ENCODE results near the gene TNPO2. TPM values are rescaled to one million over a fixed set of nuclear protein-coding genes. Genes with fewer than 3 reads are reported as not detected.

TNPO2 gene
- total RNA-seq, 4 donors from 2014 or later, result 50.8 to 59.8 (median 54.8) TPM

DNA sequence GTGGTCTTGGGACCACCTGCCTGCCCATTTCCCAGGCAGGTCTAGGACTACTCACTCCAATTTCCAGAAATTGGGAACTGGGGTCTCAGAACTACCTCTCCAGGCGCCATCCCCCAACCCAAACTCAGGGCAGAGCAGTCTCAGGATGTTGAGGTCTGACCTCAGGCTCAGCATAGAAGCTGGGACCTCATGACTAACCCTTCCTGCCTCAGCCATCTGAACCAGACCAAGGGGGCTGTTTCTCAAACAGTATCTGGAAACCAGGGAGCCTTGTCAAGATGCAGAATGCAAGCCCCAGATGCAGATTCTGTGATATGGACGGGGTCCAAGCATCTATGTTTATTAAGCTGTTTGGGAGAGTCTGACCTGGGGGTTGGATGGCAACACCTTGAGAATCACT, 28.6 kb downstream of the TNPO2 start:
- Histone ChIP-seq H3K27ac (no peak overlapping the region), H3K36me3 (no peaks in the 10 kb centered on the region), H3K27me3 (no peaks in the 10 kb centered on the region), H3K9me3 (no peaks in the 10 kb centered on the region), H3K4me1 (peaks cover 8 to 16% of the 10 kb centered on the region in 2 donors), H3K4me3 (replicated peaks in 1 of 3) (no peak overlapping the region)
- 77 to 86% methylated on average over 1 to 2 of the region's 2 CpGs for WGBS, 2 donors
- intact Hi-C loops (cut with DNase I), result no loop called here
- no peak for DNase-seq
- no peak for TF ChIP-seq POLR2A (IDR thresholded peaks at IDR 0.05)
- TF ChIP-seq, protein P1, sequence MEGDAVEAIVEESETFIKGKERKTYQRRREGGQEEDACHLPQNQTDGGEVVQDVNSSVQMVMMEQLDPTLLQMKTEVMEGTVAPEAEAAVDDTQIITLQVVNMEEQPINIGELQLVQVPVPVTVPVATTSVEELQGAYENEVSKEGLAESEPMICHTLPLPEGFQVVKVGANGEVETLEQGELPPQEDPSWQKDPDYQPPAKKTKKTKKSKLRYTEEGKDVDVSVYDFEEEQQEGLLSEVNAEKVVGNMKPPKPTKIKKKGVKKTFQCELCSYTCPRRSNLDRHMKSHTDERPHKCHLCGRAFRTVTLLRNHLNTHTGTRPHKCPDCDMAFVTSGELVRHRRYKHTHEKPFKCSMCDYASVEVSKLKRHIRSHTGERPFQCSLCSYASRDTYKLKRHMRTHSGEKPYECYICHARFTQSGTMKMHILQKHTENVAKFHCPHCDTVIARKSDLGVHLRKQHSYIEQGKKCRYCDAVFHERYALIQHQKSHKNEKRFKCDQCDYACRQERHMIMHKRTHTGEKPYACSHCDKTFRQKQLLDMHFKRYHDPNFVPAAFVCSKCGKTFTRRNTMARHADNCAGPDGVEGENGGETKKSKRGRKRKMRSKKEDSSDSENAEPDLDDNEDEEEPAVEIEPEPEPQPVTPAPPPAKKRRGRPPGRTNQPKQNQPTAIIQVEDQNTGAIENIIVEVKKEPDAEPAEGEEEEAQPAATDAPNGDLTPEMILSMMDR (IDR thresholded peaks at IDR 0.05), result no peak

DNA sequence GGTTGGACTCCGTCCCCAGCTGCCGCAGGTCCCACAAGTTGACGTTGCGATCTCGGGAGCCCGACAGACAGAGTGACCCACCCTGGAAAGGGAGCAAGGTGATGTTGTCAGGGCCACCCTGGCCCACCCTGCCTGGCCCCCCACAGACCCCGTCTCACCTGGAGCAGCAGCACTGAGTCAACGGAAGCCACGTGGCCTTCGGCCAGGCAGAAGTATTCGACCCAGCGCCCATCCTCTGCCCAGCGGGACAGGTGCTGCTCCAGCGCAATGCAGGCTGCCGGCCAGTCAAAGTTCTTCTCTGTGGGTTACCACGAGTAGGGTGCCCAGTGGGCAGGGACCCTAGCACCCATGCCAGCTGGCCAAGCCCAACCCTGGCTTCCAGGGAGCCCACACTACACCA, 29.1 kb downstream of the TNPO2 start:
- H3K4me3 ChIP-seq (replicated peaks in 1 of 3), result no peak overlapping the region
- H3K4me1 ChIP-seq, result peaks cover 8 to 16% of the 10 kb centered on the region in 2 donors
- WGBS, 2 donors, result 95 to 96% methylated on average over 4 to 6 of the region's 16 CpGs
- no peaks in the 10 kb centered on the region for H3K36me3 ChIP-seq
- no peaks in the 10 kb centered on the region for H3K27me3 ChIP-seq
- no peaks in the 10 kb centered on the region for H3K9me3 ChIP-seq
- H3K27ac ChIP-seq, result no peak overlapping the region
- TF ChIP-seq, protein P1 (IDR thresholded peaks at IDR 0.05), result no peak
- no peak for TF ChIP-seq POLR2A (IDR thresholded peaks at IDR 0.05)
- intact Hi-C loops (cut with DNase I), result no loop called here
- DNase-seq, result no peak

DNA sequence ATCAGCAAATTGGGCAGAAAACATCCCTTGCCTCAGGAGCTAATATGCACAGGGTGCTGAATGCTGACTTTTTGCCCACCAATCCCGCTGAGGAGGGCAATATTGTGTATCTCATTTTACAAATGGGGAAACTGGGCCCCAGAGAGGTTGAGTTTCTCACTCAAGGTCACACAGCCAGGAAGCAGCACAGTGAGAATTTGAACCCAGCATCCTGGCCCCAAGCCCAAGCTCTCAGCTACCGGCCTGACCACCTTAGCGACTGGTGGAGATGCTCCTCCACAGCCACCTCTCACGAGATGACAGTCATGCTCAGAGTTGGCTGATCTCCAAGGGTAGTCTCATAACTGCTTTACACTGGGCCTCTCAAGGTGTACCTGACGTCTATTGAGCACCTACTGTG, 30.8 kb downstream of the TNPO2 start:
- no peak for DNase-seq
- TF ChIP-seq POLR2A (IDR thresholded peaks at IDR 0.05), result no peak
- TF ChIP-seq, protein P1 (IDR thresholded peaks at IDR 0.05), result no peak
- intact Hi-C loops (cut with DNase I), result no loop called here
- H3K27me3 ChIP-seq, result no peaks in the 10 kb centered on the region
- no peak overlapping the region for H3K27ac ChIP-seq
- WGBS, 2 donors, result 82% methylated on average over 5 of the region's 5 CpGs
- H3K36me3 ChIP-seq, result no peaks in the 10 kb centered on the region
- H3K9me3 ChIP-seq, result no peaks in the 10 kb centered on the region
- peaks cover 8 to 16% of the 10 kb centered on the region in 2 donors for H3K4me1 ChIP-seq
- no peak overlapping the region for H3K4me3 ChIP-seq (replicated peaks in 1 of 3)

DNA sequence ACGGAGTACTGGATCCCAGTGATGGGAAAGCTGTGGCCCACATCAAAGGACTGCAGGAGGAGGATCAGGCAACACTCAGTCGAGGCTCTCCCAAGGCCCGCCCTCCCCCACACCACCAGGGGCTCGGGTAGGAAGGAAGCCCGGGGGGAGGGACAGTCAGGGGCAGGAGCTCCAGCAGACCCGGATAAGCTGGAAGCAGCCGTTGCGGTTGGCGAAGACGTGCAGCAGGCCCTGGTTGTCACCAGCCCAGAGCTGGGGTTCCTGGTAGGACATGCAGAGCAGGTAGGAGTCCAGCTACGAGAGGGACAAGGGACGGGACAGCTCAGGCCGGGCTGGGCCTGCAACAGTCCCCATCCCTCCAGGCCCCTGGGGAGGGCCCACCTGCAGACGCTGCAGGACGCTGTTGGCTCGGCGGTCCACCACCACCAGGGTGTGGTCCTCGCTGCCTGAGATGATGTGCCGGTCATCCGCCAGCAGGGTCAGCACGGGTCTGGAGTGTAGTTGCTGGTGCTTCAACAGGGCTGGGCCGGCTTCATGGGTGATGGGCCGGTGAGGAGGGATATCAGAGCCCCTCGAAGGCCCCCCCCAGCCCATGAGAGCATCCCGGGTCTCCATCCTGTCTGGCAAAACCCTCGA, 34.0 kb downstream of the TNPO2 start:
- 77 to 85% methylated on average over 6 to 18 of the region's 26 CpGs for WGBS, 2 donors
- H3K4me3 ChIP-seq (replicated peaks in 1 of 3), result no peak overlapping the region
- intact Hi-C loops (cut with DNase I), result no loop called here
- no peak for DNase-seq
- TF ChIP-seq, protein P1 (IDR thresholded peaks at IDR 0.05), result no peak
- no peak for TF ChIP-seq POLR2A (IDR thresholded peaks at IDR 0.05)
- no peaks in the 10 kb centered on the region for H3K36me3 ChIP-seq
- no peaks in the 10 kb centered on the region for H3K27me3 ChIP-seq
- H3K4me1 ChIP-seq, result no peaks in the 10 kb centered on the region
- no peak overlapping the region for H3K27ac ChIP-seq
- no peaks in the 10 kb centered on the region for H3K9me3 ChIP-seq

DNA sequence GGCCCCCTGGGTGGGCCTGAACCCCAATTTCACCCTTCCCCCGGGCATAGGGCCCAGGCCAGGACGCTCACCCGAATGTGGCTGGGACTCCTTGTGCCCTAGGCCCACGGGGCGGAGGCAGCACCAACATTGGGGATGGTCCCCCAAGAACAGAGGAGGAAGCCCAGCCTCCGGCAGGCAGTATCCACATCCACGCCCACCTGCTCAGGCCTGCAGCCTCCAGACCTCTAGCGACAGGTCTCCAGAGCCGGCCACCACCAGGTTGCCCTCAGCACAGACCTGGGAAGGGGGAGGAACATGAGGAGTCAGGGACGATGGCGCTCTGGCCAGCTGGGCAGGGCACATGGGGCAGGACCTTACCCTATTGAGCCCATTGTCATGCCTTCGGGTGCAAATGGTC, 34.7 kb downstream of the TNPO2 start:
- no peak for TF ChIP-seq POLR2A (IDR thresholded peaks at IDR 0.05)
- TF ChIP-seq, protein P1 (IDR thresholded peaks at IDR 0.05), result no peak
- no peaks in the 10 kb centered on the region for H3K4me1 ChIP-seq
- no peak for DNase-seq
- no peaks in the 10 kb centered on the region for H3K9me3 ChIP-seq
- no peaks in the 10 kb centered on the region for H3K27me3 ChIP-seq
- H3K4me3 ChIP-seq (replicated peaks in 1 of 3), result no peak overlapping the region
- 92 to 95% methylated on average over 8 to 11 of the region's 12 CpGs for WGBS, 2 donors
- no peak overlapping the region for H3K27ac ChIP-seq
- H3K36me3 ChIP-seq, result no peaks in the 10 kb centered on the region
- intact Hi-C loops (cut with DNase I), result no loop called here
